Calu3 (cell line): Measurements from ENCODE around the gene CACNG3. TPM values are rescaled to one million over a fixed set of nuclear protein-coding genes. Genes with fewer than 3 reads are reported as not detected.

Experiments used
- BruUV-seq: library from RNA; stranded (reverse); fragments of 400-500 nt; replicated peaks from 2 replicates; lab custom pipeline; 2021; lab: Mats Ljungman, UMichigan
- CTCF ChIA-PET: fragments of 300-600 bp; sonication (Branson Sonifier 250); formaldehyde crosslinking; loops from one replicate; lab custom pipeline; 2022; ENCODE audit warnings: antibody characterized with exemption; lab: Charles Lee
- DNase-seq: peaks from one replicate; pipeline ENCODE4 v3.0.0; 2022
- H3K27ac Mint-ChIP-seq: one replicate; pipeline ENCODE4 v1.8.0; 2022; ENCODE audit warnings: mixed read lengths; ENCODE audit not compliant: unreplicated experiment
- H3K27me3 Mint-ChIP-seq: one replicate; pipeline ENCODE4 v1.8.0; 2022; ENCODE audit warnings: mixed read lengths; ENCODE audit not compliant: unreplicated experiment
- H3K36me3 Mint-ChIP-seq: one replicate; pipeline ENCODE4 v1.8.0; 2022; ENCODE audit warnings: mild to moderate bottlenecking, moderate library complexity, mixed read lengths; ENCODE audit not compliant: insufficient read depth, unreplicated experiment
- H3K4me1 Mint-ChIP-seq: one replicate; pipeline ENCODE4 v1.8.0; 2022; ENCODE audit warnings: mild to moderate bottlenecking, low read depth, mixed read lengths; ENCODE audit not compliant: unreplicated experiment
- H3K4me3 Mint-ChIP-seq: one replicate; pipeline ENCODE4 v1.8.0; 2022; ENCODE audit warnings: mild to moderate bottlenecking, low read depth, moderate library complexity, mixed read lengths; ENCODE audit not compliant: unreplicated experiment
- H3K9me3 Mint-ChIP-seq: one replicate; pipeline ENCODE4 v1.8.0; 2022; ENCODE audit warnings: low read depth, mixed read lengths; ENCODE audit not compliant: unreplicated experiment
- intact Hi-C: fragments of 100-400 bp; cut with micrococcal nuclease; formaldehyde crosslinking; loops from one replicate; pipeline ENCODE4 v1.10.0; 2022; ENCODE audit not compliant: unreplicated experiment
- total RNA-seq: library from RNA; stranded (reverse); gene quantifications from 2 replicates; pipeline ENCODE4 v1.2.3, GENCODE V29; 2022
- TF ChIP-seq, protein P1 (sequence below): fragments of 200-600 bp; IDR thresholded peaks from one replicate; pipeline ENCODE4 v1.8.0; 2022; ENCODE audit warnings: antibody characterized with exemption; ENCODE audit not compliant: unreplicated experiment

Gene CACNG3
- total RNA-seq, 1 experiment from 2014 or later, result not detected

DNA sequence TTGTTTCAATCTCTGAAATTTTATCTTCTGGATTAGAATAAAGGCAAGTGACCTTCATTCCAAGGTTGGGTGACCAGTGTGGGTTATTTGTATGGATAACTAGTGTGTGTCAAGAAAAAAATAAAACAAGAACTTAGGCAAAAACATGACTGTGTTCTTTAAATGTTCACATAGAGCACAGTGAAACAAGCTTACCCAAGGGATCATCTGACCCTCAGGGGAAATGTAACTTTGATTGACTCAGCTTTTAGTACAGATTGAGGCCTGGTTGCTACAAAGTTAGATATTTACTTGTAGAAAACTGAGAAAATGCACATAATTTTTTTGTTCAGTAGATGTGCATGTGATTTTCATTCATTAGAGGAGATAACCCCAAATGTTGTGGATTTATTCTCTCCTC, 6.7 kb downstream of the CACNG3 start:
- H3K4me3 Mint-ChIP-seq, result no peak overlapping the region
- H3K4me1 Mint-ChIP-seq, result no peaks in the 10 kb centered on the region
- no peak for DNase-seq
- H3K9me3 Mint-ChIP-seq, result peaks cover 7% of the 10 kb centered on the region
- H3K27me3 Mint-ChIP-seq, result peaks cover 90% of the 10 kb centered on the region
- no TSS peak for BruUV-seq
- TF ChIP-seq, protein P1, sequence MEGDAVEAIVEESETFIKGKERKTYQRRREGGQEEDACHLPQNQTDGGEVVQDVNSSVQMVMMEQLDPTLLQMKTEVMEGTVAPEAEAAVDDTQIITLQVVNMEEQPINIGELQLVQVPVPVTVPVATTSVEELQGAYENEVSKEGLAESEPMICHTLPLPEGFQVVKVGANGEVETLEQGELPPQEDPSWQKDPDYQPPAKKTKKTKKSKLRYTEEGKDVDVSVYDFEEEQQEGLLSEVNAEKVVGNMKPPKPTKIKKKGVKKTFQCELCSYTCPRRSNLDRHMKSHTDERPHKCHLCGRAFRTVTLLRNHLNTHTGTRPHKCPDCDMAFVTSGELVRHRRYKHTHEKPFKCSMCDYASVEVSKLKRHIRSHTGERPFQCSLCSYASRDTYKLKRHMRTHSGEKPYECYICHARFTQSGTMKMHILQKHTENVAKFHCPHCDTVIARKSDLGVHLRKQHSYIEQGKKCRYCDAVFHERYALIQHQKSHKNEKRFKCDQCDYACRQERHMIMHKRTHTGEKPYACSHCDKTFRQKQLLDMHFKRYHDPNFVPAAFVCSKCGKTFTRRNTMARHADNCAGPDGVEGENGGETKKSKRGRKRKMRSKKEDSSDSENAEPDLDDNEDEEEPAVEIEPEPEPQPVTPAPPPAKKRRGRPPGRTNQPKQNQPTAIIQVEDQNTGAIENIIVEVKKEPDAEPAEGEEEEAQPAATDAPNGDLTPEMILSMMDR, result no peak
- CTCF ChIA-PET, result no interaction called here
- no peak overlapping the region for H3K27ac Mint-ChIP-seq
- intact Hi-C loops, result no loop called here
- no peaks in the 10 kb centered on the region for H3K36me3 Mint-ChIP-seq

DNA sequence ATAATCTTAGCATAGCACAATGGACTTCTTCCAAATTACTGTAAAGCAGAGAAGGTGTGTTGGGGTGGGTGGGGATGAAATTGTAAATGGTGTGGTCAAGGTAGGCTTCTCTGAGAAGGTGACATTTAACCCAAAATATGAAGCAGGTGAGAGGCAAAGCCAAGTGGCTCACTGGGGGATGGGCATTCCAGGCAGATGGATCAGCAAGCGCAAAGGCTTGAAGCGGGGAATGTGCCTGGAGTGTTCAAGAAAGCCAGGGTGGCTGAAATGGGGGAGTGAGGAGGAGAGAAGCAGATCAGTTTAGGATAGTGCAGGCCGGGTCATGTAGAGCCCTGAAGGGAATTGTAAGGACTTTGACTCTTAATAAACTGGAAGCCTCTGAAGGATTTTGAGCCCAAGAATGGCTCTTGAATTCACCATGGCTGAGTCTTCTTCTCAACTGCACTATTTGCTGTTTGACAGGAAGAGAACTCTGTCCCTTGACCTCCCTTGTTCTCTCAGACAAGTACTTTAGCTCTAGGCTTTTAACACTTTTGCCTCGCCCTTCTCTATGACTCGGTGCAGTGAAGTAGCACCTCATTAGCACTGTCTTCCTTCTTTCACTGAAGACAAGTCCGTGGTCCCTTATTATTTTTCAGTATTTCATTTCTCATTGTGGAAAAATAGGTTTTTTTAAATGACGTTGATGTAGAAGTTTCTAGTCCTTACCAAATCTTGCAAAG, 14.7 kb downstream of the CACNG3 start:
- CTCF ChIA-PET, result no interaction called here
- peaks cover 47% of the 10 kb centered on the region for H3K27me3 Mint-ChIP-seq
- no peaks in the 10 kb centered on the region for H3K36me3 Mint-ChIP-seq
- peaks cover 13% of the 10 kb centered on the region for H3K4me1 Mint-ChIP-seq
- intact Hi-C loops, result no loop called here
- BruUV-seq, result no TSS peak
- DNase-seq, result no peak
- no peak overlapping the region for H3K27ac Mint-ChIP-seq
- no peak overlapping the region for H3K4me3 Mint-ChIP-seq
- TF ChIP-seq, protein P1, result no peak
- H3K9me3 Mint-ChIP-seq, result peaks cover 4% of the 10 kb centered on the region

DNA sequence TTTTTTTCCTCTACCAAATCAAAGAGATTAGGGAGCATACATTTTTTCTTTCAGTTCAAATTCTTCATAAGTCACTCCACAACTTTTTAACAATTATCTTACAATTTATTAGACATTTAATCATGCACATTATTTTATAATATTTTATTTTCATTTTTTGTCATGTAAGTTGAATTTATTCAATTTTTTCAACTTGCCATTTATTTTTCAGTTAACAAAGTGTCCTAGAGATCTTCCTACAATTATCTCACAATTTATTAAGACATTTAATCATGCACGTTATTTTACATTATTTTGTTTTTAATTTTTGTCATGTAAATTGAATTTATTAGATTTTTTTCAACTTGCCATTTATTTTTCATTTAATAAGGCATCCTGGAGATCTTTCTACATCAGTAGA, 16.2 kb downstream of the CACNG3 start:
- Mint-ChIP-seq H3K9me3 (no peaks in the 10 kb centered on the region), H3K27ac (no peak overlapping the region), H3K36me3 (no peaks in the 10 kb centered on the region), H3K4me3 (no peak overlapping the region), H3K4me1 (peaks cover 13% of the 10 kb centered on the region), H3K27me3 (peaks cover 49% of the 10 kb centered on the region)
- CTCF ChIA-PET, result interaction anchor here (1.3 kb wide), 1 partner anchor 23 kb away, joined by 3 read pairs; no protein-coding TSS in a partner anchor
- TF ChIP-seq, protein P1, result no peak
- intact Hi-C loops, result no loop called here
- DNase-seq, result no peak
- no TSS peak for BruUV-seq

DNA sequence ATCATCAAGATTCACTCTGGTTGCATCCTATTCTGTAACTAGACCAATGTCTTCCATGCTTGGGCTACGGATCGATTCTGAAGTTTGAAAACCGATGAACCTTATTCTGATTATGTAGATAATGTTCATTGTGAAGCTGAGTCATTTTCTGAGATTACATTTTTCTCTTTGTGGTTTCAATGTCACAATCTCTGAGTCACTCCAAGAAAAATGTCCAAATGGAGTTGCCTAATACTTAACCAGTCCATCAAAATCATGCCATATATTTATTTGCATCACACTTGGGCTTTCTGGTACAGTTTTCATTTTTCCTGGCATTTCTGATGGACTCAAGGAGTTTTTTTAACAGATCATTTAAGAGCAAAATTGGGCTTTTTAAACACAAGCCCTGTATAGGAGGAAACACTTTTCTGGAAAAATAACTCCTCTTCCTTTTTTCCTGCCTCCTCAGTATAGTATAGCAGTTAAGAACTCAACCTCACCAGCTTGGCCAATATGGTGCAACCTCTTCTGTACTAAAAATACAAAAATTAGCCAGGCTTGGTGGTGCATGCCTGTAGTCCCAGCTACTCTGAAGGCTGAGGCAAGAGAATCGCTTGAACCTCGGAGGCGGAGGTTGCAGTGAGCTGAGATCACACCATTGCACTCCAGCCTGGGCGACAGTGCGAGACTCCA, 17.5 kb downstream of the CACNG3 start:
- H3K4me3 Mint-ChIP-seq, result no peak overlapping the region

More for the DNA sequence above, 17.5 kb downstream of the CACNG3 start:
- no TSS peak for BruUV-seq
- peak; percentile 6 for DNase-seq
- Mint-ChIP-seq H3K9me3 (no peaks in the 10 kb centered on the region), H3K27ac (no peak overlapping the region), H3K36me3 (no peaks in the 10 kb centered on the region), H3K27me3 (peaks cover 55% of the 10 kb centered on the region), H3K4me1 (peaks cover 13% of the 10 kb centered on the region)
- CTCF ChIA-PET, result interaction anchor here (0.6 to 1.5 kb wide), 5 partner anchors 16 to 231 kb away, joined by 3 to 8 read pairs (median 4); no protein-coding TSS in a partner anchor
- TF ChIP-seq, protein P1, result no peak
- intact Hi-C loops, result no loop called here
